ENCODE measurements around the gene MEF2D. TPM values are rescaled to one million over a fixed set of nuclear protein-coding genes. Genes with fewer than 3 reads are reported as not detected.

Gene MEF2D
- 10 to 100 TPM; 31.7 to 62.5 TPM for total RNA-seq

DNA sequence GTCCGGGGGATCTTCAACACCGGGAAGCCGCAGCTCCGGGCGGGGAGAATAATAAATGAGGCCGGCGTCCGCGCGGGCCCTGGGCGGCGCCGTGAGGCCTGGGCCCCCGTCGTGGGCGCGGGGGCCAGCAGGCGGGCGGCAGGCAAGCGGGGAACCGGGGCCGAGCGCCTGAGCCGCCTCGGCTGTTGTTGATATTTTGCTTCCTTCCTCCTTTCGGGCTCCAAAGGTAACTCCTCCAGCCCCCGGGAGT, at the start of gene MEF2D:
TSS of gene MEF2D (minus strand) at position 233 of the 250 bp plus-strand sequence. CDS start 17,483 bp downstream, outside the sequence.
- DNase-seq (ENCODE audit: low spot score in 2 of 2) (no peak), ATAC-seq (peak in 1 of 2 donors; percentile 5)
- H3K36me3 Mint-ChIP-seq: peaks cover 2 to 9% of the 10 kb centered on the region in 2 donors
- H3K9me3 Mint-ChIP-seq: peaks cover 0 to 3% of the 10 kb centered on the region in 2 donors
- peak within 1 kb of the TSS; percentile 87 to 94 for H3K27ac Mint-ChIP-seq

GRCh38 chr1:156550346-156550745, 49.8 kb upstream of the MEF2D start:
- Mint-ChIP-seq H3K36me3 (peaks cover 0 to 10% of the 10 kb centered on the region in 2 donors), H3K27ac (no peak overlapping the region), H3K9me3 (no peaks in the 10 kb centered on the region)
- DNase-seq (ENCODE audit: low spot score in 2 of 2) (no peak), ATAC-seq (no peak)

DNA sequence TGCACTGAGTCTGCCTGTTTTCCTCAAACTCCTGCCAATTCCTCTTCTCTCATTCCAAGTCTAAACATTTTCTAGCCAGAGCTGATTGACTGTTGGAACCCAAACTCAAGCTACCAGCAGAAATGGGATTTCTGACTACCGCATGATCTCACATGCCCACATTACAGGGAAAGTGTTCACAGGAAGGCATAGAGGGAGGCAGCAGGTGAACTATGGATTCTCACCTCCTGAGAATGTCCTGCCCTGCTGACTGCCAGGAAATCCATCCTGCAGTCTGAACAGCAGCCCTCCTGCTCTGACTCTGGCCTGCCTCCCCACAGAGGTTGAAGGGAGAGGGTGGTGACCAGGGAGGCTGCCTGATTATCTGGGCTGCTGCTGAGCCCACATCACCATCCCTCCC, 49.3 kb upstream of the MEF2D start:
- no peak overlapping the region for H3K27ac Mint-ChIP-seq
- DNase-seq (ENCODE audit: low spot score in 2 of 2): no peak
- no peaks in the 10 kb centered on the region for H3K9me3 Mint-ChIP-seq
- no peak for ATAC-seq
- peaks cover 0 to 10% of the 10 kb centered on the region in 2 donors for H3K36me3 Mint-ChIP-seq

DNA sequence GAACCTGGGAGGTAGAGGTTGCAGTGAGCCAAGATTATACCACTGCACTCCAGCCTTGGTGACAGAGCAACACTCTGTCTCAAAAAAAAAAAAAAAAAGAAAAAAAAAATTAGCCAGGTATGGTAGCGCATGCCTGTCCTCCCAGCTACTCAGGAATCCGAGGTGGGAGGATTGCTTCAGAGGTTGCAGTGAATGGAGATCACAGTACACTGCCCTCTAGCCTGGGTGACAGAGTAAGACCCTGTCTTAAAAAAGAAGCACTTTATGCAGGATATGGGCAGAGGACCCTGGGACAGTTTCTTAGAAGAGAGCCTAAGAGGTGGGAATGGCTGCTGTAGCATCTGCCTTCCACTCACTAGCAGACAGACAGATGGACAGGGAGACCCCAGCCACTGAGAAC, 48.8 kb upstream of the MEF2D start:
- DNase-seq (ENCODE audit: low spot score in 2 of 2) (no peak), ATAC-seq (no peak)
- H3K27ac Mint-ChIP-seq: no peak overlapping the region
- H3K9me3 Mint-ChIP-seq: no peaks in the 10 kb centered on the region
- H3K36me3 Mint-ChIP-seq: peaks cover 0 to 10% of the 10 kb centered on the region in 2 donors

GRCh38 chr1:156547982-156548381, 47.4 kb upstream of the MEF2D start:
- Mint-ChIP-seq H3K27ac (no peak overlapping the region), H3K36me3 (no peaks in the 10 kb centered on the region), H3K9me3 (no peaks in the 10 kb centered on the region)
- ATAC-seq (no peak), DNase-seq (ENCODE audit: low spot score in 2 of 2) (no peak)

DNA sequence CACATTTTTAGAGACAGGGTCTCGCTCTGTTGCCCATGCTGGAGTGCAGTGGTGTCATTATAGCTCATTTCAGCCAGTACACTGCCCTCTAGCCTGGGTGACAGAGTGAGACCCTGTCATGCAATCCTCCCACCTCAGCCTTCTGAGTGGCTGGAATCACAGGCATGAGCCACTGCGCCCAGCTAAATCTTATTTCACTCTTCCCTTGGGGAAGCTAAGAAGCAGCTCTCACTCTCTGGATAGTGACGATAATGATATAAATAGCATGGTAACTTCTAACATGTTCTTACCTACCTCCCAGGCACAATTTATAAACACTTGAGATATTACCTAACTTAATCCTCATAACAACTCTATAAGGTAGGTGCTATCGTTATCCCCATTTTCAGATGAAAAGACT, 46.9 kb upstream of the MEF2D start:
- no peak overlapping the region for H3K27ac Mint-ChIP-seq
- H3K36me3 Mint-ChIP-seq: no peaks in the 10 kb centered on the region
- no peak for ATAC-seq
- H3K9me3 Mint-ChIP-seq: no peaks in the 10 kb centered on the region
- no peak for DNase-seq (ENCODE audit: low spot score in 2 of 2)

GRCh38 chr1:156546267-156546666, 45.7 kb upstream of the MEF2D start:
- Mint-ChIP-seq H3K9me3 (no peaks in the 10 kb centered on the region), H3K27ac (no peak overlapping the region), H3K36me3 (no peaks in the 10 kb centered on the region)
- ATAC-seq (no peak), DNase-seq (ENCODE audit: low spot score in 2 of 2) (no peak)

- H3K27ac Mint-ChIP-seq: no peak overlapping the region
- no peak for DNase-seq (ENCODE audit: low spot score in 2 of 2)
- H3K36me3 Mint-ChIP-seq: no peaks in the 10 kb centered on the region
- ATAC-seq: no peak
- no peaks in the 10 kb centered on the region for H3K9me3 Mint-ChIP-seq
Measured at GRCh38 chr1:156544592-156545102, 44.1 kb upstream of the MEF2D start.

DNA sequence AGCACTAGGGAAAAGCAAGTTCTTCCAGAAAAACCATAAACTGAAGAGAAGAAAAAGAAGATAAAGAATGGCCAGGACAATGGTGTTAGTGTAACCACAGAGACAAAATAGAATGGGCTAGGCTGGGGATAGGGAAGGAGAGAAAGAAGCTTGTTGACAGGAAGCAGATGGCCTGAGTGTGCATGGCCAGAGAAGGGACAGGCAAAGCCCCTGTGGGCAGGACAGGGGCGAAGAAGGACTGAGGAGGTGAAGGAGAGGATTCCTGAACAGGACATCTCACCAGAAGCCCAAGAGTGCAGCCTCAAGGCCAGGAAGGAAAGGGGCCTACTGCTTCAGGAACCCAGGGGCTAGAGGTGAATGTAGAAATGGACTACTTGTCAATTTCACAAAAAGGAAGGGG, 42.5 kb upstream of the MEF2D start:
- H3K36me3 Mint-ChIP-seq: peaks cover 0 to 11% of the 10 kb centered on the region in 2 donors
- no peaks in the 10 kb centered on the region for H3K9me3 Mint-ChIP-seq
- DNase-seq (ENCODE audit: low spot score in 2 of 2): no peak
- H3K27ac Mint-ChIP-seq: no peak overlapping the region
- no peak for ATAC-seq

GRCh38 chr1:156540955-156541354, 40.4 kb upstream of the MEF2D start:
- H3K9me3 Mint-ChIP-seq: no peaks in the 10 kb centered on the region
- ATAC-seq (no peak), DNase-seq (ENCODE audit: low spot score in 2 of 2) (no peak)
- H3K27ac Mint-ChIP-seq: no peak overlapping the region
- peaks cover 0 to 11% of the 10 kb centered on the region in 2 donors for H3K36me3 Mint-ChIP-seq

DNA sequence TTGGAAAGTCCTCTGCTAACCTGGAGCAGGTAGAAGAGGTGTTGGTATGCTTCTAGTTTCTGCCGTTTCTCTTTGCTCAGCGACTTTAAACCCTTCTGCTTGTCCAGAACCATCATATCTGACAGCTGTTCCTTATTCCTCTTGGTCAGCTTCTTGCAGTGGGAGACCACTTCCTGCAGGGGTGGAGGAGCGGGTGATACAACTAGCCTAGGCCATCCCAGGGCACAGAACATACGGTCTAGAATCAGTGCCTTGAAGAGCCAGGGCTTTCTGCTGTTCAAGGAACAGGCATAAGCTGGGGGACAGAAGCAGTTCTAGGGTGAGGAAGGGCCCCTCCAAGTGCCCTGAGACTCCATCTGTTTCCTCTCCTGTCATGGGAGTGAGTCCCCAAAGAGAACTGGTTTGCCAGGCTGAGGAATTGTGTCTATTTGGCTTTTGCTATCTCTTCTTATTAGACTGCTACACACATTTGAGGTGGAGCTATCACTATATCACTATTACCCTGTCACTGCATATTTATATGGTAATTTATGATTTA, 39.3 kb upstream of the MEF2D start:
- no peak overlapping the region for H3K27ac Mint-ChIP-seq
- ATAC-seq: no peak

DNA sequence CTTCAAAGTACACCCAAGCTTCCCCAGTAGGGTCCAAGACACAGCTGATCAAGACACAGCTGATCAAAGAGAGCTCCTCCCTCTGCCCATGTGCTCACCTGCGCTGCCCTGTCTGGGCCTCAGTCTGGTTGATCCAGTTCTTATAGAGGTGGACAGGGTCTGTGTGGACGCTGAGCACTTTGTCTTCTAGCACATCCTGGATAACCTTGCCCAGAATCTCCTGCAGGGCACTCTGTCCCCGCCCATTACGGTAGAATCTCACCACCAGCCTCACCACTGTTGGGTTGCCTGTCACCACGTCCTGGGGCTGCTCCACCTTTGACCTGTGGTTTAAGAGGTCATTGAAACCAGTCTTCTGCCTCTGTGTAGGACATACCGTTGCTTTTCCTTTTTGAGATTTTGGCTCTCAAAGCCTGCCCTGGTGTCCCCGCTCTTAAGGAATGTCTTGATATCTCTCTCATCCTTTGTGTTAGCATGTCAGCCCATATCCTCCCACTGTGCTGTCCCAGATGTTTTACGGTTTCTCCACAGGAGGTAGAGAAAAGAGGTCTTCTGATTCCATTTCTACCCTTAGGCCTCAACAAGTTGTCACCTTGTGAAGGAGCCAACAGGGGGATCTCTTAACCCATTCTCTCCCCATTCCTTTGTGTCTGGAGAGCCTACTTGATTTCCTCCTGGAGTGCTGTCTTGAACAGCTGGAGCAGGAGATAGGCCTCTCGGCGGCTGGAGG, 38.3 kb upstream of the MEF2D start:
- Mint-ChIP-seq H3K27ac (peak overlapping the region in 1 of 2 donors; percentile 45), H3K9me3 (no peaks in the 10 kb centered on the region), H3K36me3 (peaks cover 0 to 11% of the 10 kb centered on the region in 2 donors)
- no peak for DNase-seq (ENCODE audit: low spot score in 2 of 2)
- no peak for ATAC-seq

More for the DNA sequence above, 39.3 kb upstream of the MEF2D start:
- Mint-ChIP-seq H3K9me3 (no peaks in the 10 kb centered on the region), H3K36me3 (peaks cover 0 to 11% of the 10 kb centered on the region in 2 donors)
- DNase-seq (ENCODE audit: low spot score in 2 of 2): no peak

GRCh38 chr1:156537027-156537426, 36.5 kb upstream of the MEF2D start:
- H3K27ac Mint-ChIP-seq: no peak overlapping the region
- ATAC-seq (no peak), DNase-seq (ENCODE audit: low spot score in 2 of 2) (no peak)
- H3K9me3 Mint-ChIP-seq: no peaks in the 10 kb centered on the region
- H3K36me3 Mint-ChIP-seq: peaks cover 0 to 11% of the 10 kb centered on the region in 2 donors

GRCh38 chr1:156534424-156535060, 34.0 kb upstream of the MEF2D start:
- DNase-seq (ENCODE audit: low spot score in 2 of 2) (no peak), ATAC-seq (no peak)
- H3K36me3 Mint-ChIP-seq: peaks cover 0 to 11% of the 10 kb centered on the region in 2 donors
- no peaks in the 10 kb centered on the region for H3K9me3 Mint-ChIP-seq
- H3K27ac Mint-ChIP-seq: peak overlapping the region in 1 of 2 donors; percentile 36

- ATAC-seq (no peak), DNase-seq (ENCODE audit: low spot score in 2 of 2) (no peak)
- H3K9me3 Mint-ChIP-seq: no peaks in the 10 kb centered on the region
- H3K36me3 Mint-ChIP-seq: peaks cover 0 to 4% of the 10 kb centered on the region in 2 donors
- peak overlapping the region in 1 of 2 donors; percentile 36 for H3K27ac Mint-ChIP-seq
Measured at GRCh38 chr1:156533568-156534220, 33.1 kb upstream of the MEF2D start.

DNA sequence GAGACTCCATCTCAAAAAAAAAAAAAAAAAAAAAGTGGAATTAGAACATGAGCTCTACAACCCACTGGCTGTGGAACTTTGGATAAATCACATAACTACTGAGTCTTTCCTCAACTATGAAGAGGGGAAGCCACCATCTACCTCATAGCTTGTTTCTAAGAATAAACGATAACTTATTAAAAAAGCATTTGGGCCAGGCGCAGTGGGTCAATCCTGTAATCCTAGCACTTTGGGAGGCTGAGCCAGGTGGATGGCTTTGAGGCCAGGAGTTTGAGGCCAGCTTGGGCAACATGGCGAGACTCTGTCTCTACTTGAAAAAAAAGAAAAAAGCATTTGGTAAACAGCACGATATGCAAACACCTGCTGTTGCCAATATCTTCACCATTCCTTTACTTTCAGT, 31.8 kb upstream of the MEF2D start:
- H3K36me3 Mint-ChIP-seq: no peaks in the 10 kb centered on the region
- DNase-seq (ENCODE audit: low spot score in 2 of 2) (no peak), ATAC-seq (no peak)
- H3K9me3 Mint-ChIP-seq: no peaks in the 10 kb centered on the region
- H3K27ac Mint-ChIP-seq: peak overlapping the region in 1 of 2 donors; percentile 8

DNA sequence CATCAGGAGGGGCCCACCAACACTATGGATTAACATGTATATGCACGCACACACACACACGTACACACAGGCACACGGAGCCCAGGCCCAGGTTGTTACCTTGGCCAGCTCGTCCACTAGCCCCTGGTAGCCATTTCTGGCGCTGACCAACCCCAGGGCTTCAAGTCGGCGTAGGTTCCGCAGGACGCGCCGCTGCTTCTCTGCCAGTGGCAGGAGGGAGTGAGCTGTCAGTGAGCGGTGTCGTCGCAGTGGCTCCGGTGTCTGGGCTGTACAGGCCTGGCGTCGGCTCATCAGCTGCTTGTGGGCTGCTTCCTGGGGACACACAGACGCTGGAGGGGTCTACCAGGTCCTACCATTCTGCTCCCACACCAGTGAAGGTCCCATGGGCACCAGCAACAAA, 29.4 kb upstream of the MEF2D start:
- no peak overlapping the region for H3K27ac Mint-ChIP-seq
- H3K36me3 Mint-ChIP-seq: peaks cover 0 to 15% of the 10 kb centered on the region in 2 donors
- DNase-seq (ENCODE audit: low spot score in 2 of 2): no peak
- H3K9me3 Mint-ChIP-seq: no peaks in the 10 kb centered on the region
- ATAC-seq: no peak
